GM12878 (cell line): ENCODE measurements around the gene S100A3. TPM values are rescaled to one million over a fixed set of nuclear protein-coding genes. Genes with fewer than 3 reads are reported as not detected.

Experiments used
- ATAC-seq: fragments of 200-7000 bp; cut with Tn5 transposase; 3 replicates; pipeline ENCODE4 v1.9.1; 2020; ENCODE audit warnings: mild to moderate bottlenecking, moderate library complexity
- BruUV-seq: library from RNA; stranded (reverse); fragments of 400-500 nt; replicated peaks from 2 replicates; lab custom pipeline; 2021; lab: Mats Ljungman, UMichigan
- CTCF ChIA-PET: fragments of 300-600 bp; sonication (Branson Sonifier 250); formaldehyde crosslinking; extraction: SDS; loops from one replicate; lab custom pipeline; 2021; ENCODE audit warnings: inconsistent platforms; lab: Yijun Ruan, JAX
- POLR2A ChIA-PET: fragments of 350-600 bp; formaldehyde crosslinking; extraction: SDS; loops from one replicate; lab custom pipeline; 2021; ENCODE audit warnings: inconsistent platforms; lab: Charles Lee
- RAD21 ChIA-PET: fragments of 300-600 bp; sonication (Branson Sonifier 250); formaldehyde crosslinking; loops from one replicate; lab custom pipeline; 2023; ENCODE audit warnings: antibody characterized with exemption; ENCODE audit not compliant: unreplicated experiment; lab: Charles Lee
- SMC1A ChIA-PET: fragments of 300-600 bp; sonication (Branson Sonifier 250); formaldehyde crosslinking; loops from one replicate; lab custom pipeline; 2023; ENCODE audit not compliant: unreplicated experiment, uncharacterized antibody; lab: Charles Lee
- DNase-seq: peaks from one replicate; pipeline ENCODE4 v3.0.0-alpha.2; 2011; ENCODE audit warnings: low read depth, low spot score
- FAIRE-seq: peaks from 3 replicates; lab custom pipeline; 2011; peaks lifted over from hg19 to GRCh38; lab: Jason Lieb, UNC
- H2AFZ ChIP-seq: 2 replicates; pipeline ENCODE4 v1.6.0; 2011; ENCODE audit warnings: low read depth, low read length, control low read depth; ENCODE audit not compliant: control insufficient read depth
- H3K27ac ChIP-seq: 2 replicates; pipeline ENCODE4 v1.5.1; 2011; ENCODE audit warnings: control low read depth; ENCODE audit not compliant: control insufficient read depth, insufficient read depth
- H3K27me3 ChIP-seq, 2 experiments: replicated peaks in 1 of 2; 2 replicates each; pipeline versions ENCODE4 v1.6.0 to v1.6.1; 2011; ENCODE audit warnings: low read length in 1 of 2; ENCODE audit not compliant: control insufficient read depth in 2 of 2, insufficient read depth in 2 of 2
- H3K36me3 ChIP-seq, 2 experiments: 2 replicates each; pipeline ENCODE4 v1.5.1; 2011; ENCODE audit warnings: low read length in 1 of 2; ENCODE audit not compliant: control insufficient read depth in 2 of 2, insufficient read depth in 2 of 2
- H3K4me1 ChIP-seq: 2 replicates; pipeline ENCODE4 v1.6.1; 2011; ENCODE audit warnings: mild to moderate bottlenecking, low read length, moderate library complexity, mixed read lengths; ENCODE audit not compliant: control insufficient read depth, insufficient read depth
- H3K4me2 ChIP-seq: 2 replicates; pipeline ENCODE4 v1.6.0; 2011; ENCODE audit warnings: control low read depth; ENCODE audit not compliant: control insufficient read depth, insufficient read depth
- H3K4me3 ChIP-seq: fragments of 200-600 bp; sonication (generic); 2 replicates; pipeline ENCODE4 v1.5.1; 2016
- H3K79me2 ChIP-seq: 2 replicates; pipeline ENCODE4 v1.6.0; 2011; ENCODE audit warnings: low read length; ENCODE audit not compliant: control insufficient read depth, insufficient read depth
- H3K9ac ChIP-seq: 2 replicates; pipeline ENCODE4 v1.8.0; 2011; ENCODE audit warnings: low read length, control low read depth, mixed read lengths; ENCODE audit not compliant: control insufficient read depth, insufficient read depth
- H3K9me3 ChIP-seq: replicated peaks from 3 replicates; pipeline ENCODE4 v1.5.1; 2011; ENCODE audit warnings: mild to moderate bottlenecking, low read length; ENCODE audit not compliant: control insufficient read depth, insufficient read depth
- H4K20me1 ChIP-seq: 2 replicates; pipeline ENCODE4 v1.6.0; 2011; ENCODE audit not compliant: control insufficient read depth, insufficient read depth
- ASH2L ChIP-seq: fragments of 300-600, 200-600 bp; sonication (generic); IDR thresholded peaks from 2 replicates; pipeline ENCODE4 v1.6.1; 2017; ENCODE audit warnings: low read depth, mild to moderate bottlenecking, borderline replicate concordance
- BACH1 ChIP-seq: fragments of 450-650 bp; IDR thresholded peaks from 2 replicates; pipeline ENCODE4 v1.6.1; 2017; ENCODE audit warnings: mild to moderate bottlenecking, borderline replicate concordance
- CBX5 ChIP-seq: sonication (generic); IDR thresholded peaks from 2 replicates; pipeline ENCODE4 v1.6.1; 2016; ENCODE audit warnings: low read depth, moderate library complexity, mild to moderate bottlenecking, inconsistent platforms
- EGR1 ChIP-seq, 2 experiments: IDR thresholded peaks; 1 replicate in 1 of 2; 2 replicates in 1 of 2; pipeline ENCODE4 v1.6.1; 2011 to 2012; ENCODE audit warnings: low read depth in 2 of 2, low read length in 2 of 2, borderline replicate concordance in 1 of 2, mild to moderate bottlenecking in 1 of 2, moderate library complexity in 1 of 2
- EP300 ChIP-seq, 2 experiments: fragments of 150-350 bp in 1 of 2; IDR thresholded peaks; 2 replicates each; pipeline ENCODE4 v1.6.1; 2011 to 2012; ENCODE audit warnings: low read depth in 2 of 2, low read length in 2 of 2, borderline replicate concordance in 1 of 2, improper control_type of control experiment in 1 of 2, inconsistent platforms in 1 of 2; ENCODE audit not compliant: control insufficient read depth in 1 of 2
- ESRRA ChIP-seq: IDR thresholded peaks from 2 replicates; pipeline ENCODE4 v1.6.1; 2012; ENCODE audit warnings: mild to moderate bottlenecking, low read length, improper control_type of control experiment
- HCFC1 ChIP-seq: fragments of 150-350 bp; IDR thresholded peaks from 2 replicates; pipeline ENCODE4 v1.6.1; 2014; ENCODE audit warnings: low read length
- KAT2A ChIP-seq: conservative IDR thresholded peaks from 2 replicates; pipeline ENCODE4 v1.6.1; 2011; ENCODE audit warnings: low read depth, low read length; ENCODE audit not compliant: control insufficient read depth
- NFIC ChIP-seq: IDR thresholded peaks from 2 replicates; pipeline ENCODE4 v1.6.1; 2012; ENCODE audit warnings: low read depth, mild to moderate bottlenecking, inconsistent platforms, low read length, moderate library complexity
- PAX5 ChIP-seq: IDR thresholded peaks from 2 replicates; pipeline ENCODE4 v1.6.1; 2011; ENCODE audit warnings: low read depth, low read length, borderline replicate concordance
- POU2F2 ChIP-seq: IDR thresholded peaks from 3 replicates; pipeline ENCODE4 v1.6.1; 2011; ENCODE audit warnings: low read depth, mild to moderate bottlenecking, low read length, borderline replicate concordance
- RBBP5 ChIP-seq: fragments of 200-600 bp; sonication (generic); conservative IDR thresholded peaks from 2 replicates; pipeline ENCODE4 v1.6.1; 2016
- SREBF1 ChIP-seq: IDR thresholded peaks from 2 replicates; pipeline ENCODE4 v1.6.1; 2012; ENCODE audit warnings: mild to moderate bottlenecking, low read length
- YY1 ChIP-seq: IDR thresholded peaks from 2 replicates; pipeline ENCODE4 v1.6.1; 2011; ENCODE audit warnings: low read depth, mild to moderate bottlenecking, low read length
- ZBED1 ChIP-seq: IDR thresholded peaks from 2 replicates; pipeline ENCODE4 v1.6.1; 2016; ENCODE audit warnings: borderline replicate concordance
- ZNF217 ChIP-seq: fragments of 450-650 bp; IDR thresholded peaks from 2 replicates; pipeline ENCODE4 v1.6.1; 2017; ENCODE audit warnings: antibody characterized with exemption, mild to moderate bottlenecking
- ZNF384 ChIP-seq: IDR thresholded peaks from 2 replicates; pipeline ENCODE4 v1.6.1; 2012; ENCODE audit warnings: low read depth, mild to moderate bottlenecking, low read length, improper control_type of control experiment, borderline replicate concordance
- WGBS: methylation state at CpG from one replicate; pipeline ENCODE4 v1.1.6; 2016; ENCODE audit warnings: low lambda C conversion rate; ENCODE audit not compliant: insufficient replicate concordance, insufficient coverage; ENCODE audit errors: missing lambda C conversion rate; 5-methylcytosine and 5-hydroxymethylcytosine counted together
- in situ Hi-C: fragments of 300-500 bp; cut with MboI; formaldehyde crosslinking; loops from 9 replicates; pipeline ENCODE4 v1.14.3; 2018; ENCODE audit warnings: mixed read lengths
- intact Hi-C: fragments of 100-400 bp; cut with micrococcal nuclease; formaldehyde crosslinking; loops from one replicate; pipeline ENCODE4 v1.14.2; 2022; ENCODE audit not compliant: unreplicated experiment
- polyA plus RNA-seq, 11 experiments: library from polyadenylated mRNA; depleted of rRNA in 4 of 11; unstranded in 6 of 11; stranded (reverse) in 5 of 11; fragments of >200 nt; fragmentation: Nextera tagmentation in 4 of 11; fragmentation: Illumina TruSeq in 1 of 11; extraction: Ambion mirVana in 4 of 11; extraction: Trizol in 1 of 11; gene quantifications; 1 replicate in 1 of 11; 2 replicates in 10 of 11; pipeline versions ENCODE4 v1.2.1 to v1.2.3, GENCODE V29; 2011 to 2016; ENCODE audit warnings: inconsistent platforms in 2 of 11, missing spikeins in 2 of 11, low read depth in 1 of 11
- total RNA-seq, 4 experiments: library from RNA; depleted of rRNA in 3 of 4; stranded (reverse); fragments of >200 nt in 3 of 4; fragmentation: Illumina TruSeq in 1 of 4; extraction: Trizol in 1 of 4; gene quantifications; 2 replicates each; pipeline versions ENCODE4 v1.2.1 to v1.2.3, GENCODE V29; 2013 to 2021
- TF ChIP-seq, protein P1 (sequence below): fragments of 150-350 bp; IDR thresholded peaks from 2 replicates; pipeline ENCODE4 v1.6.1; 2014; ENCODE audit warnings: mild to moderate bottlenecking, low read depth, low read length

S100A3 gene
- total and polyA plus RNA-seq, 10 of the 15 experiments (the other 5 are each of a cell fraction or from before 2014, with no cell fraction given), result 0.32 to 0.45 TPM; not detected in 8

DNA sequence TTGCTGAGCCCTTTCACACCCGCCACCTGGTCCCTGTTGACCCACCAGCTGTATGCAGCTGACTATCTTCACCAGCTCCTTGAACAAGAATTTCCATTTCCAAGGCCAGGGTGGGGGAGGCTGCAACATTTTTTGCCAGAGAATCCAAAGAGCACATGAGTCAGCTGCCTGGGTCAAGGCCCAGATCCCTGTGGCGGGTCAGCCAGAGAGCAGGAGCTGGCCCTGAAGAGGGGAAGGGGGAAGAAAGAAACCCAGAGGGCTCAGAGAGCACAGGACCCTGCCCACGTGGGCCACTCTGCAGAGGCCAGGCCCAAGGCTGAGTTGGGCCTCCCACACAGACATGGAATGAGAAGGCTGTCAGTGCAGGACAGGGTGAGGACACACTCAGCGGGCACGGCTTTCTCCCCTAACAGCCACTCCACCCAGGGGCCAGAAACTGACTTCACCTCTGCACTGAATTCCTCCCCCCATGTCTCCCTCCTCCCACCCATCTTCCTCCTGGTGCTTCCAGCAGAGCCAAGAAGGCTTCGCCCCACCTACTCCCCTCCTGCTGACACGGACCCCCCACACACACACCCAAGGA, 42.1 kb downstream of the S100A3 start:
- ChIA-PET POLR2A (no interaction called here), RAD21 (interaction anchor here (1.2 kb wide), 1 partner anchor 28 kb away, joined by 3 read pairs; the partner anchor contains the start of gene S100A6), CTCF (interaction anchor here (0.5 to 7.3 kb wide), 8 partner anchors 9 to 173 kb away, joined by 3 to 191 read pairs (median 3); partner anchors contain the start of gene S100A13), SMC1A (interaction anchor here (1.0 kb wide), 2 partner anchors 14 to 61 kb away, joined by 3 read pairs; no protein-coding TSS in a partner anchor)
- Histone ChIP-seq H3K4me2 (no peak overlapping the region), H4K20me1 (no peaks in the 10 kb centered on the region), H3K27ac (no peak overlapping the region), H3K4me3 (no peak overlapping the region), H3K27me3 (no peaks in the 10 kb centered on the region), H3K79me2 (no peaks in the 10 kb centered on the region), H2AFZ (no peak overlapping the region), H3K36me3 (no peaks in the 10 kb centered on the region), H3K9ac (no peak overlapping the region), H3K9me3 (no peaks in the 10 kb centered on the region), H3K4me1 (no peaks in the 10 kb centered on the region)
- 32% methylated on average over 6 of the region's 7 CpGs for WGBS
- DNase-seq (no peak), ATAC-seq (no peak), FAIRE-seq (no peak)
- intact Hi-C loops, result no loop called here
- TF ChIP-seq YY1 (no peak), EP300 (IDR thresholded peaks at IDR 0.05; ENCODE audit: borderline replicate concordance in 1 of 2, control insufficient read depth in 1 of 2, low read depth in 2 of 2, low read length in 2 of 2) (no peak), RBBP5 (no peak), ZNF217 (no peak), ESRRA (no peak)
- no TSS peak for BruUV-seq
- in situ Hi-C loops, result loop anchor here (5.0 to 10.0 kb wide), 2 partner anchors 55 to 488 kb away; partner anchors contain the start of gene RPS27

GRCh38 chr1:153506386-153506785, 42.7 kb downstream of the S100A3 start:
- no peaks in the 10 kb centered on the region for H3K36me3 ChIP-seq
- POLR2A ChIA-PET, result no interaction called here
- SMC1A ChIA-PET, result no interaction called here
- ATAC-seq (no peak), FAIRE-seq (no peak), DNase-seq (no peak)
- H2AFZ ChIP-seq, result no peak overlapping the region
- no peak overlapping the region for H3K27ac ChIP-seq
- in situ Hi-C loops (loop anchor here (5.0 to 10.0 kb wide), 2 partner anchors 56 to 488 kb away; partner anchors contain the start of gene RPS27), intact Hi-C loops (no loop called here)
- WGBS, result 74% methylated on average over 5 of the region's 5 CpGs
- no peak overlapping the region for H3K9ac ChIP-seq
- CTCF ChIA-PET, result interaction anchor here (0.5 to 7.3 kb wide), 5 partner anchors 8 to 154 kb away, joined by 3 to 191 read pairs (median 3); no protein-coding TSS in a partner anchor
- H3K4me3 ChIP-seq, result no peak overlapping the region
- H3K9me3 ChIP-seq, result no peaks in the 10 kb centered on the region
- no peaks in the 10 kb centered on the region for H3K4me1 ChIP-seq
- no peaks in the 10 kb centered on the region for H3K27me3 ChIP-seq
- H4K20me1 ChIP-seq, result no peaks in the 10 kb centered on the region
- H3K79me2 ChIP-seq, result no peaks in the 10 kb centered on the region
- RAD21 ChIA-PET, result no interaction called here
- no TSS peak for BruUV-seq
- H3K4me2 ChIP-seq, result no peak overlapping the region
- no peak for TF ChIP-seq HCFC1
- no peak for TF ChIP-seq BACH1
- TF ChIP-seq, protein P1, sequence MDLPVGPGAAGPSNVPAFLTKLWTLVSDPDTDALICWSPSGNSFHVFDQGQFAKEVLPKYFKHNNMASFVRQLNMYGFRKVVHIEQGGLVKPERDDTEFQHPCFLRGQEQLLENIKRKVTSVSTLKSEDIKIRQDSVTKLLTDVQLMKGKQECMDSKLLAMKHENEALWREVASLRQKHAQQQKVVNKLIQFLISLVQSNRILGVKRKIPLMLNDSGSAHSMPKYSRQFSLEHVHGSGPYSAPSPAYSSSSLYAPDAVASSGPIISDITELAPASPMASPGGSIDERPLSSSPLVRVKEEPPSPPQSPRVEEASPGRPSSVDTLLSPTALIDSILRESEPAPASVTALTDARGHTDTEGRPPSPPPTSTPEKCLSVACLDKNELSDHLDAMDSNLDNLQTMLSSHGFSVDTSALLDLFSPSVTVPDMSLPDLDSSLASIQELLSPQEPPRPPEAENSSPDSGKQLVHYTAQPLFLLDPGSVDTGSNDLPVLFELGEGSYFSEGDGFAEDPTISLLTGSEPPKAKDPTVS, result no peak
- no peak for TF ChIP-seq ASH2L
- TF ChIP-seq ZBED1, result no peak
- no peak for TF ChIP-seq CBX5
- no peak for TF ChIP-seq KAT2A
- TF ChIP-seq PAX5, result no peak
- no peak for TF ChIP-seq POU2F2
- no peak for TF ChIP-seq EGR1 (IDR thresholded peaks at IDR 0.05; ENCODE audit: borderline replicate concordance in 1 of 2, low read depth in 2 of 2, low read length in 2 of 2)
- TF ChIP-seq SREBF1, result no peak
- TF ChIP-seq NFIC, result no peak
- no peak for TF ChIP-seq ZNF384
